Colon (tissue), 2 donors: ENCODE data around the gene GNE.
"Not testable (repeated sequence)": the region's sequence is repeated elsewhere in the genome, so short reads cannot be mapped to it uniquely, and the experiment has no call there.

ENCODE experiments used
- FAIRE-seq: peaks from 2 replicates; lab custom pipeline; 2012; peaks lifted over from hg19 to GRCh38; lab: Jason Lieb, UNC
- donor health status: control.
- donor health status: control.

GNE gene, protein sequence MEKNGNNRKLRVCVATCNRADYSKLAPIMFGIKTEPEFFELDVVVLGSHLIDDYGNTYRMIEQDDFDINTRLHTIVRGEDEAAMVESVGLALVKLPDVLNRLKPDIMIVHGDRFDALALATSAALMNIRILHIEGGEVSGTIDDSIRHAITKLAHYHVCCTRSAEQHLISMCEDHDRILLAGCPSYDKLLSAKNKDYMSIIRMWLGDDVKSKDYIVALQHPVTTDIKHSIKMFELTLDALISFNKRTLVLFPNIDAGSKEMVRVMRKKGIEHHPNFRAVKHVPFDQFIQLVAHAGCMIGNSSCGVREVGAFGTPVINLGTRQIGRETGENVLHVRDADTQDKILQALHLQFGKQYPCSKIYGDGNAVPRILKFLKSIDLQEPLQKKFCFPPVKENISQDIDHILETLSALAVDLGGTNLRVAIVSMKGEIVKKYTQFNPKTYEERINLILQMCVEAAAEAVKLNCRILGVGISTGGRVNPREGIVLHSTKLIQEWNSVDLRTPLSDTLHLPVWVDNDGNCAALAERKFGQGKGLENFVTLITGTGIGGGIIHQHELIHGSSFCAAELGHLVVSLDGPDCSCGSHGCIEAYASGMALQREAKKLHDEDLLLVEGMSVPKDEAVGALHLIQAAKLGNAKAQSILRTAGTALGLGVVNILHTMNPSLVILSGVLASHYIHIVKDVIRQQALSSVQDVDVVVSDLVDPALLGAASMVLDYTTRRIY

DNA sequence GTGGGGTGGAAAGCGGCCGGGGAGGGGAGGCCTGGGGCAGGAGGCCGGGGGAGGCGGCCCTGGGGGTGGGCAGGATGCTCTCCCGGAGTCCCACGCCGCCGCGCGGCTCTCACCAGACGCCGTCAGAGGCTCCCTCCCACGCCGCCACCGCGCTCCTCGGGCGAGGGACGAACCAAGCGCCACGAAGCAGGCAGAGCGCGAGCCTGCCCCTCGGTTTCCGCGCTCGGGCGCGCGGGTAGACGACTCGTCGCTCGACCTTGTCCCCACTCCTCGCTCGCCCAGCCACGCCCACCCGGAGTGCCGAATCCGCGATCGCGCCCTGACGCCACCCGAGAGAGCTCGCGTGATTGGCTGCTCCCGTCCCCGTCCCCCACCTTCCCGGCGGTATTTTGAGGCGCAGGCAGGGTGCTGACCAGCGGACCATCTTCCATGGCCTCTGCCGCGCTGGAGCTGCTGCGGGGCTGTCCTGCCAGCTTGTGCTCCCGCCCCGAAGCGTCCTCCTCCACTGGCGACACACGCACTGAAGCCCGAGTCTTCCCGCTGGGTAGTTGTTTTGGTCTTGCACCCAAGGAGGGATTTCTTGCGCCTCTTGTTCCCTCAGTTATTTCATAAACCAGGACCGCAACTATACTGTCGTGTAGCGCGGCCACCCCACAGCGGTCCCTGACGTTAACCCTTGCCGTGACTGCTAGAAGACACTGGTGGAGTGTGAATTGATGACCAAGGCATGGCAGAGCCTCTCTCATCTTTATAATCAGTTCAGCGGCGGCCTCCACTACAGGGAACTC lies at the start of gene GNE:
GNE (minus strand) TSS at position 241 of the 788 bp plus-strand sequence. CDS start 9,093 bp downstream, outside the sequence.
- FAIRE-seq: no peak

DNA sequence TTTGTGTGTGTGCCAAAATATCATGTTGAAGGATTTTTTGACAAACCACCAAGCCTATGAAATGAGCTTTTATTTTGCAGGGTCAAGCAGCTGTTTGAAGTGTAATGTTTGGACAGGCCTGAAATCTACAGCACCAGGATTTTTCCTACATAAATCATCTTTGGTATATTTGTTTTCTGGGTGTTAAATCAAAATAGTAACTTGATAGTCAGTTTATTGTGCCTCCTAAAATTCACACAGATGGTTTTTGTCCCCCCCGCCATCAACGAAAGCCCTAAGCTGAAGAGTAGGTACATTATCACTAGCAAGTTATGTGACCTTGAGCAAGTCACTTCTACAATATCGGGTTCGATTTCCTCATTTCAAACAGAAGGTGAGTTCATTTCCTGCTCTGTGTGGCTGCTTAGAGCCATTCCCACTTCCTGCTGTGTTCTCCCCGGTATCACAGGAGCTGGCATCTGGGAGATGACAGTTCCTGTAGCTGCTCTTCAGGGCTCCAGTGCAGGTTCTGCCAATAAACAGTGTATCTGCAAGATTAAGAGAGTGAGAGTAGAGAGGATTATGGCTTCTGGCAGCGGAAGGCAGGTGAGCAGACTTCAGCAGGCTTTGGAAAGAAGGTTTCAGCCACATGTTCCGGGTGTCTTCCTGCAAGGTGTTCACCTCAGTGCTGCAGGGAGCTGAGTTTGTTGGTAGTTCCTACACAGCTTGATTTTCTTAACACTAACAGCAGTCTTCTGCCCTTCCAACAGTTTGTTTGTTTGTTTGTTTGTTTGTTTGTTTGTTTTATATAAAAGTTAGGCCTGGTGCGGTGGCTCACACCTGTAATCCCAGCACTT lies 48.4 kb upstream of the GNE start:
- no peak for FAIRE-seq

DNA sequence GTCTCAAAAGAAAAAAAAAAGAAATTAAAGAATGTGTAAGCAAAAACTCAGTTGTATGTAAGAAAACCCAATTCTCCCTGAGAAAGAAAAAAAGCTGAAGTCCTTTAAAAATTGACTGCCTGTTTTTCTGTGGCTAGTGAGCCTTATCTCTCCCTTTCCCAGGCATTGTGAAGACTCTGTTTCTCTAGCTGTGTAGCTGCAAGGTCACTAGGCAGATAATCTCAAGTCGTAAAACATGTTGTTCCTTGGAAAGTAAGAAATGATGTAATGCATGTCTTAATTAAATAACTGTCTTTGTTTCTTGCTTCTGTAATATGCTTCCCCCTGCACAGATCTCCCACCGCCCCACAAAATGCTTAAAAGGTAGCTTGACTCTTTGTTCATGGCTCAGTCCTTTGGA lies 46.1 kb upstream of the GNE start:
- not testable (repeated sequence) for FAIRE-seq

DNA sequence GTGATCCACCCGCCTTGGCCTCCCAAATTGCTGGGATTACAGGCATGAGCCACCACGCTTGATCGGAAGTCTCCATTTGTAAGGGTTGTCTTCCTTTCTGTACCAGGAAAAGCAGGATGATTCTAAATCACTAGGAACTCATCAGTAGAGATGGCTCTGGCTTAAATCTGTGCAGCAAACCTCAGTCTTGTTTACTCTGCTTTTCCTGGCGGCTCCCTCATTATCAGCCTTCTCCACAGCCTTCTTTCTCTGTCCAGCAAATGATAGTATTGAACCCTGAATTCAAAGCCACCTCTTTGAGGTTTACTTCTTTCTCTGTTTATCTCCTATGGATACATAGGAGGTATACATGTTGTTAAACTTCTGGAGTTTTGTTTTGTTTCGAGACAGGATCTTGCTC lies 43.0 kb upstream of the GNE start:
- FAIRE-seq: no peak

DNA sequence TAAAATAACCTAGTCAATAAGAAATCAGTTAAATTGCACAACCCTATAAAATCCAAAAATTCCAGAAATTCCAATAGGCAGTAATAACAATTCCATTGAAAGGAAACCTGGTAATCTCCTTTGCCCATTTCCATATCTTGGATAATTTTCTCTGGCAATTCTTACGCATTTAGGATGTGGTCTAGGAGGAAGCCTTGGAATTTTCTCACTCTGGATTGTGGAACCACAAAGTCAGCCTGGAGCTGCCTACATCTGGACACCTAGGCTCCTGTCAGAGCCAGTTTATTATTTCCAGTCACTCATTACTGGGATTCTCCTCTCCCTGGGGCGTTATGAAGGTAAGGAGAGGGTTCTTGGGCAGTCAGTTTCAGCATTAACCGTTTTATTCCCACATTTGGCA lies 40.3 kb upstream of the GNE start:
- FAIRE-seq: no peak

DNA sequence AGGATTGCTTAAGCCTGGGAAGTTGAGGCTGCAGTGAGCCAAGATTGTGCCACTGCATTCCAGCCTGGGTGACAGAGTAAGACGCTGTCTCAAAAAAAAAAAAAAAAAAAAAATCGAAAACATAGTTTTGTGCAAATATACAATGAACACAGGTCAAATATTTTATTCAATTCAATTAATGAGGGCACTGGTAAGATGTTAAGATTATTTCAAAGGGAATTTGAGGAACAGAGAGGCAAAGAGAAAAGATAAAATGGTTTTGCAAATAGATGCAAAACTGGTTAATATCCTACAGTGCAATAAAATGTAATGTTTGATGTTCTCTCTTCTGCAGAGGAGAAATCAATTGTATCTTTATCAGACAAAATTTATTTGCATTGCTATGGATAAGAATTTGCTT lies 39.5 kb upstream of the GNE start:
- no peak for FAIRE-seq

DNA sequence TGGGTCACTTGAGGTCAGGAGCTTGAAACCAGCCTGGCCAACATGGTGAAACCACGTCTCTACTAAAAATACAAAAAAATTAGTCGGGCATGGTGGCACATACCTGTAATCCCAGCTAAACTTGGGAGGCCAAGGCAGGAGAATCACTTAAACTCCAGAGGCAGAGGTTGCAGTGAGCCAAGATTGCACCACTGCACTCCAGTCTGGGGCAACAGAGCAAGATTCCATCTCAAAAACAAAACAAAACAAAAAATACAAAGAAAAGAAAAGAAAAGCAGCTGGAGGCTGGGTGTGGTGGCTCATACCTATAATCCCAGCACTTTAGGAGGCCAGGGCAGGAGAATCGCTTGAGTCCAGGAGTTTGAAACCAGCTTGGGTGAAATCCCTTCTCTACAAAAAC lies 36.7 kb upstream of the GNE start:
- FAIRE-seq: not testable (repeated sequence)

DNA sequence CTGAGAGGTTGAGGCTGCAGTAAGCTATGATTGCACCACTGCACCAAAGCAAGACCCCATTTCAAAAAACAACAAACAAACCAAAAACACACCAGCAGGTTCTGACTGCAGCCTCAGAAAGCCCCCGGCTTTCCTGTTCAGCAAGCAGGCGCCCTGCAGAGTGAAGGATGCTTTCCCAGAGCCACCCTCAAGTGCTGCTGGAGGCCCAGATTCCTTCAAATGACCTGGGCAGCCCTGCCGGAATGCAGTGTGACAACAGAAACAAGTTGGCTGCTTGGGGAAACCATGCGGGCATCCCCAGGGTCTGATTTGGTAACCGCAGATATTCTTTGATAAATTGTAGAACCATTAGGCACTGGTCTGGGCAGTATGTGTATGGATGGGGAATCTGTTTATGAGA lies 35.7 kb upstream of the GNE start:
- FAIRE-seq: no peak

DNA sequence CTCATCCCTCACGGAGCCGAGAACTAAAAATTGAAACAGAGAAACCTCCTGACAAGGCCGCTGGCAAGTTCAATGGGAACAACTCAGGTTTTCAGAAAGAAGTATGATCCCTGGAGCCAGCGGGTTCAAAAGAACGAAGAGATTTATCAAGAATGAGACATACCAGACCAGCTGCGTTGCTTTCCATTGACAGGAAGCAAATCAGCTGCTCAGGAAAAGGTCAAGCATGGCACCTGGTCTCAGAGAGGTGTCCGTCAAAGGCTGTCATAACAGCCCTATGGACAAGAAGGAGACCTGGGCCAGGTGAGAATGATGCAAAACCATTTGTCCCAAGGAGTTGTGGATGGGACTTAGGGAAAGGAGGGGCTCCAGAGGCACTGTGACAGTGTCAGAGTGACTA lies 34.9 kb upstream of the GNE start:
- no peak for FAIRE-seq

DNA sequence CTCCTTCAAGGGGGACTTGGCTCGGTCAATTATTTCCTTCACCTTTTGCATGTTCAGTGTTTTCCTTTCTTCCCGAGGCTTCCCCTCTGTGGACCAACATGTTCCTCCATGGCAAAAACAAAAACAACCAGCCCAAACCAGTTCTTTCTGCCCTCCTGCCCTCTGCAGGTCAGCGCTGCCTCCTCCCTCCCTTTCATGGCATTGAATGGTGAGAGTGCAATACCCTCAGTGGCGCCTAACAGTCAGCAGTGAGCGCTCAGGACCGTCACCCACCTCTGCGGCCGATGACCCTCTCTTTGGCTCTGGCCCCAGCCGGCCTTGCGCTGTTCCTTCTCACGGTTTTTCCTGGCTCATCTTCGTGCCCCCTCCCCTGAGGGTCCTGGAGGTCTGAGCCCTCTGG lies 34.4 kb upstream of the GNE start:
- no peak for FAIRE-seq

DNA sequence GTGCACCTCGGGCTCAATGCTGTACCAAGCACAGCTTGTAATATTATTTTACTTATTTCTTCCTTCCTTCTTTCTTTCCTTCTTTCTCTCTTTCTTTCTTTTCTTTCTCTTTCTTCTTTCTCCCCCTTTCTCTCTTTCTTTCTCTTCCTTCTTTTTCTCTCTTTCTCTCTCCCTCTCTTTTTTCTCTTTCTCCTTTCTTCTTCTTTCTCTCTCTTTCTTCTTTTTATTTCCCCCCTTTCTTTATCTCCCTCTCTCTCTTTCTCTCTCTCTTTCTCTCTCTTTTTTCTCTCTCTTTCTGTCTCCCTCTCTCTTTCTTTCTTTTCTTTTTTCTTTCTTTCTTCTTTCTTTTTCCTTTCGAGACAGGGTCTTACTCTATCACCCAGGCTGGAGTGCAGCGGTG lies 32.7 kb upstream of the GNE start:
- no peak for FAIRE-seq

DNA sequence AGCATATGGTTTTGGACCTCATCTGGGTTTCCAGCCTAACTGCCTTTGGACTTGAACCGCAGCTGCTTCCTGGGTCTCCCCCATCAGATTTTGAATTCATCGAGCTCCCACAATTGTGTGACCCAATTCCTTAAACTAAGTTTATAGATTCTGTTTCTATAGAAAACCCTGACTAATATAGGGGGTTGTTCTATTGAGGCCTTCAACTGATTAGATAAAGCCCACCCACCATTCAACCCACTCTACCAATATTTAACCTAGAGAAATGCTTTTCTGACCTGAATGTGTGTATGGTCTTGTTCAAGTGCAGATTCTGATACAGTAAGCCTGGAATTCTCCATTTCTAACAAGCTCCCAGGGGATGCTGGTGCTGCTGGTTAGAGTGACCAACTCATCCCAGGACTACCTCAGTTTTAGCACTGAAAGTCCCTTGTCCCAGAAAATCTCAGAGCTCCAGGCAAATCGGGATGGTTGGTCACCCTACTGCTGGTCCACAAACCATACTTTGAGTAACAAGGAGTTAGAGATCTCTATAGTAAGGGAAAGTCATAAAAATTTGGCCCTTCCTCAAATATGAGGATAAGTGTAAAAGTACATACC lies 31.7 kb upstream of the GNE start:
- no peak for FAIRE-seq

DNA sequence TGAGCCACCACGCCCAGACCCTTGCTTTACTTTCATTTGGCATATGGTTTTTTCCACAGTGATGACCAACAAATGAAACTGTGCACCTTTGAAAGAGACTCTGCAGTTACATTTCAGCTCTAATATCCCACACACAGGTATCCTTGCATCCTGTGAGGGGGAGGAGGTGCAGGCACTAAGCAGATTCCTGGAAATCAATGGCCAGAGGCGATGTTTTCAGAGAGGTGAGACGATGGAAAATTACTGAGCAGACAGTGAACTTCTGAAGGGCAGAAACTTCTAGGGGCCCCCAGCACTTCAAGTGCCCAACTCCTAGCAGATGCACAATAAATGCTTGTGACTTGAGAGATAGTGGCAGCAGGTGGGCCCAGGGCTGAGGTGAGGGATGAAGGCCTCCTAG lies 29.8 kb upstream of the GNE start:
- FAIRE-seq: no peak

DNA sequence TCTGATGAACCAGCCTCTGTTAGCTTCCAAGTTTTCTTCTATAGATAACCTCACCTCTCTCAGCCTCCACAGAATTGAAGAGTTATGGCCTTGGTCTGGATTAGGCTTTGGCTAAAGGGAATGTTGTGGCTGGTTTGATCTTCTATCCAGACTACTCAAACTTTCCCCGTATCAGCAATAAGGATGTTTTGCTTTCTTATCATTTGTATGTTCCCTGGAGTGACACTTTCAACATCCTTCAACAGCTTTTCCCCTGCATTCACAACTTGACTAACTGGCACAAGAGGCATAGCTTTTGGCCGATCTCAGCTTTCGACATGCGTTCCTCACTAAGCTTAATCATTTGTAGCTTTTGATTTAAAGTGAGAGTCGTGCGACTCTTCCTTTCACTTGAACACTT lies 28.1 kb upstream of the GNE start:
- FAIRE-seq: no peak

DNA sequence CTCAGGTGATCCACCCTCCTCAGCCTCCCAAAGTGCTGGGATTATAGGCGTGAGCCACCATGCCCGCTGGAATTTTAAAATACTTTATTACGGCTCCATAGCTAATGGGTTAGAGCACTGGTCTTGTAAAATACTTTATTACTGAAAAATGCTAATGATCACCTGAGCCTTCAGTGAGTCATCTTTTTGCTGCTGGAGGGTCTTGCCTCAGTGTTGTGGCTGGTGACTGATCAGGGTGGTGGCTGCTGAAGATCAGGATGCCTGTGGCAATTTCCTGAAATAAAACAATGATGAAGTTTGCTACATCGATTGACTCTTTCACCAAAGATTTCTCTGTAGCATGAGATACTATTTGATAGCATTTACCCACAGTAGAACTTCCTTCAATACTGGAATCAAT lies 26.0 kb upstream of the GNE start:
- FAIRE-seq: no peak

DNA sequence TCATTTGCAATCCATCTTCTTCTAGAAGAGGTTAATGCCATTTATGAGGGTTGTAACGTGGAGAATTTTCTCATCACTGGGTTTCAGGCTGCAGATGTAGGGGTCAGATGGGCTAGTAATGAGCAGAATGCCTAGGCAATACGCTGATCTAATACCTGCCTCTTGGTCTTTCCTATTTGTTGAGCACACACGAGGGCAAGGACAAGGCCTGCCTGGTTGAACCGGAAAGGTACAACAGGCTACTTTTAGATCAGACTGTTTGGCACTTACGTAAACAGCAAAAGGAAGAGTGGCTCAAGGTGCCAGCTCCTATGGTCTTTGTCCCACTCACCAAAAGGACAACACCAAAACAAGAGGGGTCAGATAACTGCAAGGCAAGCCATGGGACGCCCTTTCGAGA lies 24.0 kb upstream of the GNE start:
- no peak for FAIRE-seq

DNA sequence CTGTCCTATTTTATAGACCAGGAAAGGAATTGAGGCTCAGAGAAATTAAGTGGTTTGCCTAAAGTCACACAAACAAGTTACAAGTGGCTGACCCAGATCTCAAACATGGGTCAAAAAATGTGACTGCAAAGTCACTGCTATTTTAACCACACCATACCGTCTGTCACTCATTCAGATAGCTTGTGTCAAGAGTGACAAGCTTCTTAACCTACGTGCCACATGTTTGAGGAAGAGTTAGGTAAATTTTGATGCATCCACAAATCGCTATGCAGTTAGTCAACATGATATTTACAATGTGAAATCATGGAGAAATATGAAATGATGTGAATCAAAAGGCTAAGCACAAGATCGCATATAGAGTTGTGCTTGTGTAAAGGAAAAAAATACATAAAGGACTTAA lies 22.7 kb upstream of the GNE start:
- FAIRE-seq: no peak

DNA sequence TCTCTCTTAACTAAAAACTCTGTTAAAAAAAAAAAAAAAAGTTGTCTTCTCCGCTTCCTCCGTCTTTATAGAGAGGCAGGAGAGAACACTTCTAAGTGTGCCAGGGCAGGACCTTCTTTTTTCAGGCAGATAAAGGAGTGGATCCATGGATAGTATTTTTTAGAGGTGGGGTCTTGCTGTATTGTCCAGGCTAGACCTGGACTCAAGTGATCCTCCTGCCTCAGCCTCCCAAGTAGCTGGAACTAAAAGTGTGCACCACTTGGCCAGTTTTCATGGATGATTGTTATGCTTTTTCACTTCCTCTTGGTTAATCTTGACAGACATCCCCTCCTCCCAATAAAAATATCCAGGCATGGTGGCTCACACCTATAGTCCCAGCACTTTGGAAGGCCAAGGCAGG lies 20.0 kb upstream of the GNE start:
- FAIRE-seq: no peak

DNA sequence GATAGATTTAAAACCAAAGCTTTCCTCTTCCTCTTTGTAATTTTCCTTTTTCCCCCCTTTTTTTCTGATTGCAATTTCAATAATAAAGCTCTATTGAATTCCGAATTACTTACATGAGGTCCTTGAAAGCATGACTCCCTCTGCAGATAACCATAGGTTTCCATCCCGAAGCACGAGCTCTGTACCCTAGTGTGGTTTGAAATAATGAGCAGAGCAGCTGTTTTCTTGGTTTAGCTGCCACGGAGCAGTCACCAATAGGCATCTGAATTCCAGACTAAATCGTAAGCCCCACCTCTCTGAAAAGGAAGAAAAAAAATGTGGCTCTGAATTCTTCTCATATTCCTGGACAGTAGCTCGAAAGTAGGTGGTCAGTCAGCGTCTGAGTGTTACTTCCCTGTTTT lies 18.5 kb upstream of the GNE start:
- FAIRE-seq: no peak

DNA sequence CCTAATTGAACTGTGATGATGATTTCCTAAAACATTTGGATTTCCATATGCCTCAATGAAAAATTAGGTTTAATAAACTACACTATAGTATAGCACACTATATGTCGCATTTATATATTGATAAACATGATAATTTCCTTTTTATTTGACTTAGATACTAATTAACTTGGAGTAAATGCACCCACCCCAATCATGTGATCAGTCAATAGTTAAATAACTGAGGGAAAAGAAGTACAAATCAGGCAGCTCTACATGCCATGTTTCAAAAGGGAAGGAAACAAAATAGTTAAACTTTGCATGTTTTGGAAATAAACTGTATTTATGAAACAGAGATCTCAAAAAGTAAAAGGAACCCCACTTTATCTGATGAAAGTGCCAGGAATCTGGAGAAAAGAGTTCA lies 18.0 kb upstream of the GNE start:
- FAIRE-seq: peak; percentile 58

DNA sequence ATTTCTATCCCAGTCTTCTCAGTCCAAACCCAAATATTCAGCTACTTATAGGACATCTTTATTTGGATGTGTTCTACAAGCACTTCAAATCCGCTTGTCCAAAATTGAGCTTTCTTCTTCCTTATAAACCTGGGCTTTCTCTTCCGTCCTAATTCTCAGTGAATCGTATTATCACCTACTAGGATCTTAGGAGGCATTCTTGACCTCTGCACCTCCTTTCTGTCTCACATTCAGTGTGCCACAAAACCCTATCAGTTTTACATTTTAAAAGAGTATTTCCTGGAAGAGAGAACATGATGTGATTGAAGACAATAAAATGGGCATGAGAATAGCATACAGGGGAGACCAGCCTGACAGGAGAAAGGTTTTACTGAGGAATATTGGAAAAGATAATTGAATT lies 16.8 kb upstream of the GNE start:
- FAIRE-seq: no peak

DNA sequence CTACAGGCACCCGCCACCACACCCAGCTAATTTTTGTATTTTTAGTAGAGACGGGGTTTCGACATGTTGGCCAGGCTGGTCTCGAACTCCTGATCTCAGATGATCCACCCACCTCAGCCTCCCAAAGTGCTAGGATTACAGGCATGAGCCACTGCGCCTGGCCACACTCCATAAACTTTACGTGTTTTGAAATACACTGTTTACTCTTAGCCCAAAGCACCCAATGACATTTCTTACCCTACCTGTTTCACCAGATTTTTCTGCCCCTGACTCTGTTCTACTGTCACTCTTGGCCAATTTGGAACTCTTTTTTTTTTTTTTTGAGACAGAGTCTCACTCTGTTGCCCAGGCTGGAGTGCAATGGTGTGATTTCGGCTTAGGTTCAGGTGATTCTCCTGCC lies 15.1 kb upstream of the GNE start:
- FAIRE-seq: not testable (repeated sequence)
